ENCODE measurements around the gene UBD.
A peak's percentile ranks its signal among the peaks of the same experiment; 100 is the strongest.

The UBD gene

DNA sequence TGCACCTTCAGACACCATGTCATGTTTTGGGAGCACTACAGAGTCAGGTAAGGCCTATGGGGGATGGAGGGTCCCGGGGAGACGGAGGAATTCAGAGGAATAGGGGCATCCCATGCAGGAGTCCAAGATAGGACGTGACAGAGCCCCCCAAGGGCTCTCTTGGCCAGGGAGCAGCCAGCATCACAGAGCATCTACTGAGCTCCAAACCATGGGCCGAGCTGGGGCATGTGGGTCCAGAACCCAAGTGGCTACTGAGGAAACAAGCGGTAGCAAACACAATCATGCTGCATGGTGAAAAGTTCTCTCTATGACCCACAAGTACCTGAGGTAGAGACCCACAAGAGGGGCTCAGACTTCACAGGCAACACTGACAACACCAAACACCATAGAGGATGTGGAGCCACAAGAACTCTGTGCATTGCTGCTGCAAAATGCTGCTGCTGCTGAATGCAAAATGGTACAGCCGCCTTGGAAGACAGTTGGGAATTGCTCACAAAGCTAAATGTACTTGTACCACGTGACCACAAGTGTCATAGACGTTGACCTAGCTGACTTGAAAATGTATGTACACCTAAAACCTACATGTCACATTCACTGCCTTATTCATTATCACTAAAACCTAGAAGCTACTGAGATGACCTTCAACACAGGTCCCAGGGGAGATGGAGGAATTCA, 38.4 kb downstream of the UBD start:
- no peak for DNase-seq (ENCODE audit: low read depth in 2 of 2)

GRCh38 chr6:29520232-29520631, 39.3 kb downstream of the UBD start:
- no peak for DNase-seq (ENCODE audit: low read depth in 2 of 2)

DNA sequence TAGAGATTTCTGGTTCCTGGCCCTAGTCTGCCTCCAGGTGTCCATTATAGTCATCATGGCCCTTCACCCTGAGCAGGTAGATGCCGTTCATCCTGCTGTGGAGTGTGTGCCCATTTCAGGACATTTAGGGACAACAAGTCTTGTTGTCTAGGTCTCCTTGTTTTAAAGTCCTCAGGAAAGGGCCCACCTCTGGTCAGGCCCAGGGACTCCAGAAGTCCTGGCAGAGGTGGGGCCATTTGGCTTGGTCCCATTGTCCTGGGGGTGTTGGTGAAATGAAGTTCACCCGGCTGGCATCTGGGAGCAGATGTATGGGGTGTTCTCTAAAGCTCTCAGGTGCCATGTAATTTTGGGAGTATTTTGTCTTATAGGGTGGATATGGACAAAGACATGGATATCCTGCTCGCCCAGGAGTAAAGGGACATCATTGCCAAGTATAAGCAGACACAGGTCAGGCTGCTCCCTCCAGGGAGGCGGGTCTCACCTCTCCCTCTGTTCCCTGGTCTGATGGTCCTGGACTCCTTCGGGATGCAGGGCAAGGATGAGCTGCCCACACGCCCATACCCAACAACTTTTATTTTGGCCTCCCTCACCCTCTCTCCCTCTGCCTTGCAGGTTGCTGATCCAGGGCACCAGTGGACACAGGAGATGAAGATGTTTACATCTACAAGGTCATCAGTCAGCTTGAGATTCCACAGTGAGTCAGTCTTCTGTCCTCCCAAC, 40.1 kb downstream of the UBD start:
- DNase-seq (ENCODE audit: low read depth in 2 of 2) = no peak

DNA sequence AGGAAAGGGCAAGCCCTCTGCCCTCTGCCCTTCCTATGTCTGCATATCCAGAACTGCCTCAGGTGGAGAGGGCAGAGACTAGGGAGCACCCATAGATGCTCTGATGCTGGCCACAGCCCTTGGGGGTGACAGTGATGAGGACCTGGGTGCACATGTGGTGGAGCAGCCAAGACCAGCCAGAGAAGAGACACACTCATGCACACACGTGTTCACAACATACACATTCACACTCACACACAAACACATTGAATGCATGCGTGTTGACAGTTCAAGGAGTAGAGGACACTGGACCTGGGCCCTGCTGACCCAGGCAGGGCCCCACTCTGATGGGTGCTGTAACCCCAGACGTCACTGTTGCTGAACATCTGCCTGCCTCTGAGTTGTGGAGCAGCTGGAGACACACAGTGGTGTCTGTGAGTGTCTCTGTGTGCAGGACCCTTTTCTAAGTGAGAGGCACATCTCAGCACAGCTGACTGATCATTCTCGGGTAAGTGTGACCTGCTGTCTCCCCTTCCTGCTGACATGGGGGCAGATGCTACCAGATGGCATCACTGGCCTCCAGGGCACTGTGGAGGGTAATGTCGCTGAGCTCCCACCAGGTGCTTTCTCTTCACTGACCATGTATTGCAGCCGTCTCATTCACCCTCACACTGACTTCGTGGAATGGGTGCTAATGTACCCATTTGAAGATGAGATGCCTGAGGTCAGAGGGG, 41.6 kb downstream of the UBD start:
- no peak for DNase-seq (ENCODE audit: low read depth in 2 of 2)

GRCh38 chr6:29517245-29517644, 42.3 kb downstream of the UBD start:
- DNase-seq (ENCODE audit: low read depth in 2 of 2) = no peak

DNA sequence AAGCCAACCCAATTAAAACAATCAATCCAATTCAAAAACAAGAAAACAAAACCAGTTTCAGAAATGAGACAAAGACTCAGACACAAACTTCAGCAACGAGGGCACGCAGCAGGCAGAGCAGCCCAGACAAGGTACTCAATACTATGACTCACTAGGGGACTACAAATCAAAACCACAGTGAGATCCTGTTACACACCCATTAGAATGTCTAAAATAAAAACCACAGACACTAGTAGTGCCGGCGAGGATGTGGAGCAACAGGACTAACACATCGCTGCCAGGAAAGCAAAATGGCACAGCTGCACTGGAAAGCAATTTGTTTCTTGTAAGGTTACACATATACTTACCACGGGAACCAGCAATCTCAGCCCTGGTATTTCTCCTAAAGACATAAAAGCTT, 43.4 kb downstream of the UBD start:
- DNase-seq (ENCODE audit: low read depth in 2 of 2) = peak; percentile 11 to 24

- DNase-seq (ENCODE audit: low read depth in 2 of 2) = no peak
Measured at GRCh38 chr6:29510746-29511300, 48.7 kb downstream of the UBD start.

DNA sequence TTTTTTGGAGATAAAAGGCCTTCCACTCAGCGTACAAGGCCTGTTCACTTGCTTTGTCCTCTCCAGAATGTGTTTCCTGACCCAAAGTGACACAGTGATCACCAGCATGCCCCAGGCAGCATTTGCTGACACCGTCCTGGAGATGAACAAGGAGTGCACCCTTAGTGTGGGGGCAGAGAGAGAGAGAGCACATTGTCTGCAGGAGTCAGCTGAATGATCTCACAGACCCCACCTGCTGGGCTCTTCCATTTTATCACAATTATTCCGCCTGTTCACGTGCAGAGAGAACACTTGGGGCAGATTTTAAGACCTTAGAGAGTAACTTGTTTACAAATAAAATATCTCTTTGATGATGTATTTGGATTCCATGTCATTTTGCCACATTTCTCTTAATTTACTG, 49.3 kb downstream of the UBD start:
- no peak for DNase-seq (ENCODE audit: low read depth in 2 of 2)

GRCh38 chr6:29509711-29510110, 49.8 kb downstream of the UBD start:
- no peak for DNase-seq (ENCODE audit: low read depth in 2 of 2)

- no peak for DNase-seq (ENCODE audit: low read depth in 2 of 2)
Measured at GRCh38 chr6:29509239-29509638, 50.3 kb downstream of the UBD start.

- no peak for DNase-seq (ENCODE audit: low read depth in 2 of 2)
Measured at GRCh38 chr6:29507319-29507718, 52.2 kb downstream of the UBD start.

DNA sequence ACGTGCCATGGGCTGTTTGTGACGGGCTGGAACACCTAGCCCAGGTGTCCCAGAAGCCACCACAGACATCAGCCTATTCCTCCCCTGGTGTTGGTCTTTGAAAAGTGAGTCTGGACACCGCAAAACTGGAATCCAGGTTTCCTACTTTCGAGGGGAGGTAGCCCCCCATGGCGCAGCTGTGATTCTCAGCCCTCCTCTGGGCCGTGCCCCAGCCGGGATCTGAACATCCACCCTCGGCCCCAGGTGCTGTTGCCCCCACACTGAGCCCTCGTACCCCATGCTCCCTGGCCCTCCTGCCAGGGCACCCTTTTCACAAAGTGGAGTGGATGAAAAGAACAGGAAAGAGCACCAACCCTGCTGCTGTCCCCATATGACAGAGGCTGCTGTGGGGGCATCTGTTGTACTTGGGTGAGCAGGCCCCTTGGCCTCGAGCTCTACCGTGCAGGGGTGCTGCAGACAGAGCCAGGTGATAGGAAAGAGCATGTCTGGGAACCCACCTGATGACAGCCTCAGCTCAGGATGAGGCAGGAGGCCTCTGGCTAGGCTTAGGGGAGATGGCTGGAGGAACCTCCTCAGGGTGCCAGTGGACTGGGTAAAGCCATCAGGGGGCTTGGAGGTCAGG, 53.0 kb downstream of the UBD start:
- DNase-seq (ENCODE audit: low read depth in 2 of 2) = no peak

DNA sequence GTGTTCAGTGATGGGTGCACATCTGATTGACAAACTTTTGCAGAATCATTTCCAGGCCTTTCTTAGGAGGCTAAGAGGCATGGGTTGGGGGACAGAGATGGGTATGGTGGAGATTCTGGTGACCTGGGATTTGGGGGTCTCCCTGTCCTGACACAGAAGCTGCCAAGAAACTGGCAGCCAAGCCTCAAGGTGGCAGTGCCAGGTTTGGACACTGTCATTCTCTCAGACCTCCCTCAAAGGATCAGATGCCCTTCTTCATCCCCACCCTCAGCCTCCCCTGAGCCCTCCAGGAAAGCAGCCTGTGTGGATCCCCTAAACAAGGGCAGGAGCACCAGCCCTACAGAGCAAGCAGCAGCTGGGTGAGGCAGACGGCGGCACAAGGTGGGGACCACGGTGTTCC, 53.7 kb downstream of the UBD start:
- no peak for DNase-seq (ENCODE audit: low read depth in 2 of 2)

Data from stimulated activated CD4-positive, alpha-beta T cell treated with anti-CD3 and anti-CD28 coated beads, Interleukin-15, amount 100 ng/mL, for 48 hours (primary cell).